ENCODE data around the gene ASPA. TPM values are rescaled to one million over a fixed set of nuclear protein-coding genes. Genes with fewer than 3 reads are reported as not detected.

ASPA gene
- total and polyA plus RNA-seq, 2 of the 13 experiments (the other 11 are each of a cell fraction or from before 2014, with no cell fraction given) = not detected

DNA sequence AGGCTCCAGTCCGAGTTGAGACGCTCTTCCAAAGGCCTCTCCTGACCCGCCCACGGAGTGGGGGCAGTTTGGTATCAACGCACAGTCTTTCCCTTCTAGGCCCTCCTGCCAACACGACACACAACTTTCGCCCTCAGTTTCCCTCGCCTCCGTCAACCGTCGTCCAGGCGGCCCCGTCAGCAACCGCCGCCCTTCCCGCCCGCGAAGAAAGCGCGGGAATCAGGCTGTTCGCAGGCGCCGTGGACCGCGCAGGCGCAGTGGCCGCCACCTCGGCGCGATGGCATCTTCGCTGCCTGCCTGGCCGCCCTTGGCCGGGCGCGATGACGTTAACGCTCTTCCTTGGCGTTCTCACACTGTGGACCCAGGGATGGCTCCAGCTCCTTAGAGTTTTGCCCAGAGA, 4.2 kb upstream of the ASPA start, which contains the start of gene SPATA22 (continued):
- TF ChIP-seq ARID4A (CRISPR knock-in tag; IDR thresholded peaks at IDR 0.05; ENCODE audit: borderline replicate concordance) (no peak), HOXA7 (CRISPR knock-in tag; IDR thresholded peaks at IDR 0.05) (no peak), U2AF1 (optimal IDR thresholded peaks at IDR 0.05; ENCODE audit: low read depth, low read length) (no peak)
- TF ChIP-seq, protein P1, sequence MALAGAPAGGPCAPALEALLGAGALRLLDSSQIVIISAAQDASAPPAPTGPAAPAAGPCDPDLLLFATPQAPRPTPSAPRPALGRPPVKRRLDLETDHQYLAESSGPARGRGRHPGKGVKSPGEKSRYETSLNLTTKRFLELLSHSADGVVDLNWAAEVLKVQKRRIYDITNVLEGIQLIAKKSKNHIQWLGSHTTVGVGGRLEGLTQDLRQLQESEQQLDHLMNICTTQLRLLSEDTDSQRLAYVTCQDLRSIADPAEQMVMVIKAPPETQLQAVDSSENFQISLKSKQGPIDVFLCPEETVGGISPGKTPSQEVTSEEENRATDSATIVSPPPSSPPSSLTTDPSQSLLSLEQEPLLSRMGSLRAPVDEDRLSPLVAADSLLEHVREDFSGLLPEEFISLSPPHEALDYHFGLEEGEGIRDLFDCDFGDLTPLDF (CRISPR knock-in tag; IDR thresholded peaks at IDR 0.05) = no peak
- TF ChIP-seq, protein P2, sequence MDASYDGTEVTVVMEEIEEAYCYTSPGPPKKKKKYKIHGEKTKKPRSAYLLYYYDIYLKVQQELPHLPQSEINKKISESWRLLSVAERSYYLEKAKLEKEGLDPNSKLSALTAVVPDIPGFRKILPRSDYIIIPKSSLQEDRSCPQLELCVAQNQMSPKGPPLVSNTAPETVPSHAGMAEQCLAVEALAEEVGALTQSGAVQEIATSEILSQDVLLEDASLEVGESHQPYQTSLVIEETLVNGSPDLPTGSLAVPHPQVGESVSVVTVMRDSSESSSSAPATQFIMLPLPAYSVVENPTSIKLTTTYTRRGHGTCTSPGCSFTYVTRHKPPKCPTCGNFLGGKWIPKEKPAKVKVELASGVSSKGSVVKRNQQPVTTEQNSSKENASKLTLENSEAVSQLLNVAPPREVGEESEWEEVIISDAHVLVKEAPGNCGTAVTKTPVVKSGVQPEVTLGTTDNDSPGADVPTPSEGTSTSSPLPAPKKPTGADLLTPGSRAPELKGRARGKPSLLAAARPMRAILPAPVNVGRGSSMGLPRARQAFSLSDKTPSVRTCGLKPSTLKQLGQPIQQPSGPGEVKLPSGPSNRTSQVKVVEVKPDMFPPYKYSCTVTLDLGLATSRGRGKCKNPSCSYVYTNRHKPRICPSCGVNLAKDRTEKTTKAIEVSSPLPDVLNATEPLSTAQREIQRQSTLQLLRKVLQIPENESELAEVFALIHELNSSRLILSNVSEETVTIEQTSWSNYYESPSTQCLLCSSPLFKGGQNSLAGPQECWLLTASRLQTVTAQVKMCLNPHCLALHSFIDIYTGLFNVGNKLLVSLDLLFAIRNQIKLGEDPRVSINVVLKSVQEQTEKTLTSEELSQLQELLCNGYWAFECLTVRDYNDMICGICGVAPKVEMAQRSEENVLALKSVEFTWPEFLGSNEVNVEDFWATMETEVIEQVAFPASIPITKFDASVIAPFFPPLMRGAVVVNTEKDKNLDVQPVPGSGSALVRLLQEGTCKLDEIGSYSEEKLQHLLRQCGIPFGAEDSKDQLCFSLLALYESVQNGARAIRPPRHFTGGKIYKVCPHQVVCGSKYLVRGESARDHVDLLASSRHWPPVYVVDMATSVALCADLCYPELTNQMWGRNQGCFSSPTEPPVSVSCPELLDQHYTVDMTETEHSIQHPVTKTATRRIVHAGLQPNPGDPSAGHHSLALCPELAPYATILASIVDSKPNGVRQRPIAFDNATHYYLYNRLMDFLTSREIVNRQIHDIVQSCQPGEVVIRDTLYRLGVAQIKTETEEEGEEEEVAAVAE (CRISPR knock-in tag; IDR thresholded peaks at IDR 0.05; ENCODE audit: borderline replicate concordance) = no peak
